Astrocyte (in vitro differentiated cells and primary cell): Measurements from ENCODE around the gene OXSR1. TPM values are rescaled to one million over a fixed set of nuclear protein-coding genes. Genes with fewer than 3 reads are reported as not detected.

Source experiments
- DNase-seq: peaks from one replicate; pipeline ENCODE4 v3.0.0-alpha.2; 2010; ENCODE audit warnings: low read depth
- FAIRE-seq: peaks from 2 replicates; lab custom pipeline; 2011; peaks lifted over from hg19 to GRCh38; lab: Jason Lieb, UNC
- H2AFZ ChIP-seq: 2 replicates; pipeline ENCODE4 v1.6.0; 2012; ENCODE audit warnings: low read depth, low read length, inconsistent platforms
- H3K27ac ChIP-seq: 2 replicates; pipeline ENCODE4 v1.5.1; 2011; ENCODE audit warnings: low read depth, low read length, inconsistent platforms
- H3K27me3 ChIP-seq: 2 replicates; pipeline ENCODE4 v1.6.0; 2011; ENCODE audit warnings: low read length, inconsistent platforms; ENCODE audit not compliant: insufficient read depth
- H3K36me3 ChIP-seq: 2 replicates; pipeline ENCODE4 v1.5.1; 2011; ENCODE audit warnings: low read length, inconsistent platforms; ENCODE audit not compliant: insufficient read depth
- H3K4me1 ChIP-seq: 2 replicates; pipeline ENCODE4 v1.5.1; 2011; ENCODE audit warnings: low read length, inconsistent platforms; ENCODE audit not compliant: insufficient read depth
- H3K4me2 ChIP-seq: 2 replicates; pipeline ENCODE4 v1.6.0; 2012; ENCODE audit warnings: low read length, inconsistent platforms
- H3K4me3 ChIP-seq: 2 replicates; pipeline ENCODE4 v1.5.1; 2011; ENCODE audit warnings: low read depth, mild to moderate bottlenecking, low read length, inconsistent platforms; ENCODE audit not compliant: insufficient read depth
- H3K79me2 ChIP-seq: 2 replicates; pipeline ENCODE4 v1.6.0; 2012; ENCODE audit warnings: mild to moderate bottlenecking, low read length, inconsistent platforms; ENCODE audit not compliant: insufficient read depth
- H3K9ac ChIP-seq: 2 replicates; pipeline ENCODE4 v1.6.0; 2012; ENCODE audit warnings: mild to moderate bottlenecking, low read length, inconsistent platforms
- H3K9me3 ChIP-seq: 2 replicates; pipeline ENCODE4 v1.5.1; 2012; ENCODE audit warnings: low read depth, mild to moderate bottlenecking, low read length, inconsistent platforms; ENCODE audit not compliant: insufficient read depth
- H4K20me1 ChIP-seq: 2 replicates; pipeline ENCODE4 v1.6.0; 2012; ENCODE audit warnings: low read length, inconsistent platforms; ENCODE audit not compliant: insufficient read depth
- H3K27ac Mint-ChIP-seq: one replicate; pipeline ENCODE4 v1.8.0; 2021; ENCODE audit warnings: mild to moderate bottlenecking, mixed read lengths; ENCODE audit not compliant: unreplicated experiment
- H3K27me3 Mint-ChIP-seq: one replicate; pipeline ENCODE4 v1.8.0; 2021; ENCODE audit warnings: low read depth, mixed read lengths; ENCODE audit not compliant: unreplicated experiment
- H3K36me3 Mint-ChIP-seq: one replicate; pipeline ENCODE4 v1.8.0; 2021; ENCODE audit warnings: low read depth, mixed read lengths; ENCODE audit not compliant: unreplicated experiment
- H3K4me1 Mint-ChIP-seq: one replicate; pipeline ENCODE4 v1.8.0; 2021; ENCODE audit warnings: low read depth, mixed read lengths; ENCODE audit not compliant: unreplicated experiment
- H3K4me3 Mint-ChIP-seq: one replicate; pipeline ENCODE4 v1.8.0; 2021; ENCODE audit warnings: mild to moderate bottlenecking, moderate library complexity, mixed read lengths; ENCODE audit not compliant: unreplicated experiment
- H3K9me3 Mint-ChIP-seq: one replicate; pipeline ENCODE4 v1.8.0; 2021; ENCODE audit warnings: mild to moderate bottlenecking, mixed read lengths; ENCODE audit not compliant: unreplicated experiment
- EZH2 ChIP-seq: IDR thresholded peaks from 2 replicates; pipeline ENCODE4 v1.6.1; 2012; ENCODE audit warnings: mild to moderate bottlenecking, low read length, inconsistent platforms; ENCODE audit not compliant: insufficient read depth
- total RNA-seq: library from RNA; stranded (reverse); gene quantifications from 2 replicates; pipeline ENCODE4 v1.2.1, GENCODE V29; 2021
- TF ChIP-seq, protein P1 (sequence below): IDR thresholded peaks from 2 replicates; pipeline ENCODE4 v1.5.1; 2011; ENCODE audit warnings: low read depth, mild to moderate bottlenecking, inconsistent platforms, low read length, moderate library complexity; ENCODE audit not compliant: insufficient read depth

The OXSR1 gene
- total RNA-seq, 1 donor from 2014 or later: 83.1 TPM

GRCh38 chr3:38130631-38131065, 34.7 kb upstream of the OXSR1 start:
- TF ChIP-seq, protein P1, sequence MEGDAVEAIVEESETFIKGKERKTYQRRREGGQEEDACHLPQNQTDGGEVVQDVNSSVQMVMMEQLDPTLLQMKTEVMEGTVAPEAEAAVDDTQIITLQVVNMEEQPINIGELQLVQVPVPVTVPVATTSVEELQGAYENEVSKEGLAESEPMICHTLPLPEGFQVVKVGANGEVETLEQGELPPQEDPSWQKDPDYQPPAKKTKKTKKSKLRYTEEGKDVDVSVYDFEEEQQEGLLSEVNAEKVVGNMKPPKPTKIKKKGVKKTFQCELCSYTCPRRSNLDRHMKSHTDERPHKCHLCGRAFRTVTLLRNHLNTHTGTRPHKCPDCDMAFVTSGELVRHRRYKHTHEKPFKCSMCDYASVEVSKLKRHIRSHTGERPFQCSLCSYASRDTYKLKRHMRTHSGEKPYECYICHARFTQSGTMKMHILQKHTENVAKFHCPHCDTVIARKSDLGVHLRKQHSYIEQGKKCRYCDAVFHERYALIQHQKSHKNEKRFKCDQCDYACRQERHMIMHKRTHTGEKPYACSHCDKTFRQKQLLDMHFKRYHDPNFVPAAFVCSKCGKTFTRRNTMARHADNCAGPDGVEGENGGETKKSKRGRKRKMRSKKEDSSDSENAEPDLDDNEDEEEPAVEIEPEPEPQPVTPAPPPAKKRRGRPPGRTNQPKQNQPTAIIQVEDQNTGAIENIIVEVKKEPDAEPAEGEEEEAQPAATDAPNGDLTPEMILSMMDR: no peak
- no peak for TF ChIP-seq EZH2
- Mint-ChIP-seq H3K27ac (no peak overlapping the region), H3K27me3 (no peaks in the 10 kb centered on the region), H3K9me3 (no peaks in the 10 kb centered on the region), H3K4me1 (peaks cover 21% of the 10 kb centered on the region), H3K36me3 (peaks cover 21% of the 10 kb centered on the region), H3K4me3 (no peak overlapping the region)
- H3K36me3 ChIP-seq: peaks cover 30% of the 10 kb centered on the region
- no peak overlapping the region for H3K4me2 ChIP-seq
- no peaks in the 10 kb centered on the region for H3K27me3 ChIP-seq
- no peaks in the 10 kb centered on the region for H3K4me1 ChIP-seq
- peaks cover 6% of the 10 kb centered on the region for H3K79me2 ChIP-seq
- H3K27ac ChIP-seq: no peak overlapping the region
- DNase-seq (no peak), FAIRE-seq (no peak)
- H3K9me3 ChIP-seq: no peaks in the 10 kb centered on the region
- H2AFZ ChIP-seq: no peak overlapping the region
- no peak overlapping the region for H3K4me3 ChIP-seq
- no peak overlapping the region for H3K9ac ChIP-seq
- H4K20me1 ChIP-seq: peaks cover 50% of the 10 kb centered on the region

- no peaks in the 10 kb centered on the region for H3K9me3 ChIP-seq
- H3K4me3 Mint-ChIP-seq: no peak overlapping the region
- H3K9me3 Mint-ChIP-seq: no peaks in the 10 kb centered on the region
- H3K27ac ChIP-seq: no peak overlapping the region
- H3K79me2 ChIP-seq: peaks cover 17% of the 10 kb centered on the region
- H3K4me1 ChIP-seq: no peaks in the 10 kb centered on the region
- no peaks in the 10 kb centered on the region for H3K27me3 Mint-ChIP-seq
- H2AFZ ChIP-seq: no peak overlapping the region
- no peak overlapping the region for H3K4me2 ChIP-seq
- H3K36me3 ChIP-seq: peaks cover 21% of the 10 kb centered on the region
- peaks cover 26% of the 10 kb centered on the region for H3K4me1 Mint-ChIP-seq
- no peak overlapping the region for H3K4me3 ChIP-seq
- peaks cover 58% of the 10 kb centered on the region for H4K20me1 ChIP-seq
- peaks cover 19% of the 10 kb centered on the region for H3K36me3 Mint-ChIP-seq
- no peak overlapping the region for H3K9ac ChIP-seq
- H3K27me3 ChIP-seq: no peaks in the 10 kb centered on the region
- no peak for DNase-seq
- no peak for FAIRE-seq
- no peak overlapping the region for H3K27ac Mint-ChIP-seq
- TF ChIP-seq EZH2: no peak
- TF ChIP-seq, protein P1: peak; percentile 38
These were observed 33.5 kb upstream of the OXSR1 start for GRCh38 chr3:38131621-38132369.

DNA sequence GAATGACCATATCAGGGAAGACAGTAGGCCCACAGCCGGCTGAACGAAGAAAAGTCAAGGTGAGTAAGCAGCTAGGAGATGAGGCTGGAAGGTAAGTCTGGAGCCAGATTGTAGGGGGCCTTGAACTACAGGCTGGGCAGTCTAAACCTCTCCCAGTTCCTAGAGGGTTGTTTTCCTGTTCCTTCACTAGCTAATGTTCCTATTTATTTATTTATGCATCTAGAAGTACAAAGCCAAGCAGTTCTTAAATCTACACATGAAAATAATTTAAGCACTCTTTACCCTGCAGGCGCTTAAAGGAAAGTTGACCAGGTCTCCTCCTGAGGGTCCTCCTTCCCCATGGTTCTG, 32.2 kb upstream of the OXSR1 start:
- no peak overlapping the region for H3K27ac ChIP-seq
- H3K9me3 Mint-ChIP-seq: no peaks in the 10 kb centered on the region
- no peak overlapping the region for H3K4me3 Mint-ChIP-seq
- TF ChIP-seq, protein P1: no peak
- no peak for TF ChIP-seq EZH2
- peaks cover 13% of the 10 kb centered on the region for H3K36me3 Mint-ChIP-seq
- DNase-seq: no peak
- H4K20me1 ChIP-seq: peaks cover 47% of the 10 kb centered on the region
- H3K4me1 Mint-ChIP-seq: peaks cover 25% of the 10 kb centered on the region
- H3K27me3 ChIP-seq: no peaks in the 10 kb centered on the region
- no peak for FAIRE-seq
- H3K36me3 ChIP-seq: peaks cover 13% of the 10 kb centered on the region
- H3K9ac ChIP-seq: no peak overlapping the region
- H2AFZ ChIP-seq: no peak overlapping the region
- H3K27me3 Mint-ChIP-seq: no peaks in the 10 kb centered on the region
- H3K4me1 ChIP-seq: peaks cover 6% of the 10 kb centered on the region
- no peak overlapping the region for H3K27ac Mint-ChIP-seq
- no peaks in the 10 kb centered on the region for H3K9me3 ChIP-seq
- no peak overlapping the region for H3K4me3 ChIP-seq
- H3K4me2 ChIP-seq: no peak overlapping the region
- peaks cover 19% of the 10 kb centered on the region for H3K79me2 ChIP-seq
